GM08714 (cell line): ENCODE measurements around the gene DNAH10.

Experiments
- H3K4me3 ChIP-seq: fragments of 200-500 bp; sonication (Bioruptor generic); 2 replicates; pipeline ENCODE4 v1.5.1; 2014; ENCODE audit warnings: mild to moderate bottlenecking, low read length, inconsistent platforms
- ZNF274 ChIP-seq: IDR thresholded peaks from 2 replicates; pipeline ENCODE4 v1.6.1; 2012; ENCODE audit warnings: mild to moderate bottlenecking, low read depth, low read length

The DNAH10 gene

DNA sequence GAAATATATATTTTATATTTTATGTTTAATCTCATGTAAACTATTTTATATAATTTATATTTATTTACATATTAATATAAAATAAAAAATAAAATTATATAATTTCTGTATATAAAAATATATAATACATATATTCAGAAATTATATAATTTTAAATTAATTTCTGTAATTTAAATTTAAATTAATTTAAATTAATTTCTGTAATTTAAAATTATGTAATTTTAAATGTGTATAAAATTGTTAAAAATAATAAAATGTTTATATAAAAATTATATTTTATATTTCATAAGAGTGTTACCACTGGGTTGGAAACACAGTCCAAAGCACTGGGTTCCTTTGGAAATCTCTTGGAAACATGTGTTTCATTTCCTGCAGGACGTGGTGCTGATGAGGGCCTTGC is 94.6 kb downstream of the DNAH10 start:
- H3K4me3 ChIP-seq: no peak overlapping the region
- no peak for TF ChIP-seq ZNF274

GRCh38 chr12:123858176-123858575 is 96.1 kb downstream of the DNAH10 start:
- TF ChIP-seq ZNF274: no peak
- H3K4me3 ChIP-seq: no peak overlapping the region

DNA sequence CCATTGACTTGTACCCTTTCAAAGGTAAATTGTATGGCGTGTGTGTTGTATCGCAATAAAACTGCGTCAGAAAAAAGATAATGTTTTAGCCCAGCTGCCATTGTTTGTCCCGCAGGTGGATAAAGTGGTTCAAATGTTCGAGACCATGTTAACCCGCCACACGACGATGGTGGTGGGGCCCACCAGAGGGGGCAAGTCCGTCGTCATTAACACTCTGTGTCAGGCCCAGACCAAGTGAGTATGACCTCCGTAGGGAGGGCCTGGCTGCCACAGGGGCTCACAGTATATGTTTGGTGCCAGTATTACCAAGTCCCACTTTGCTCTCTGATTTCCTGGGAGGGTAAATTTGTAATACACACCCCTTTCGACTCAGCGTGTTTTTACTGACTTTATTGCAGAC is 96.9 kb downstream of the DNAH10 start:
- no peak for TF ChIP-seq ZNF274
- H3K4me3 ChIP-seq: no peak overlapping the region

DNA sequence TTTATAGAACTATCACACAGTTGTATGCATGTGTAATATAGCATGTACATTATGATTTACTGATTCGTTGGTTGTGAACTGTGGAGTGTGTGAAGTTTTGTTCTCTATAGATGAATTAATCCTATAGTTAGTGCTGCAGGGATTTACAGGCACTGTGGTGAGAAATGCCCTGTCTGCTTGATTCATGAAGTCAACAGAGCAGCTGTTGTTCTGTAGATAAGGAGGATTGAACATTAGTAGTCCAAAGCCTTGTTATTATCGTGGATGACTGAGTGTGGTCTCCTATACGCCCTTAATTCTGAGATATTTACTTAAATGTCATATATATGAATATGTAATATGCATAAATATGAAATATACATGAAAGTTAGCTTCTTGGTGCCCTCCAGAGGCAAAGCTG is 98.3 kb downstream of the DNAH10 start:
- H3K4me3 ChIP-seq: no peak overlapping the region
- TF ChIP-seq ZNF274: no peak

DNA sequence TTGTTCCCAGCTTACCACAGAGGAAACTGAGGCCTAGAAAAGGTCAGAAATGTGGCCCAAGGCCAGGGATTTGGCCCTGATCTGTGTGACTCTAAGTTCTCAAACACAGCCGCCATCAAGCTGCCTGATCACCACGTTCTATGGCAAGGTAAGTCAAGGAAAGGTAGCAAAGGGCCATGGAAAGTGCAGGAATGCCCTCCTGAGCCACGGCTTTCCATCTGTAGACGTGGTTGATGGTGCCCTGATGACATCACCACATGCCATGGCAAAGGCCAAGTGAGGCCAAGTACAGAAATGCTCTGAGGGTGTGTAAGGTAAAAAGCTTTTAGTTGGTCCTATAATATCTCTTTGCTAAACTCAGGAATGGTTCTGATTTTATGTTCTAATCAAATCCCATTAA is 99.3 kb downstream of the DNAH10 start:
- TF ChIP-seq ZNF274: no peak

DNA sequence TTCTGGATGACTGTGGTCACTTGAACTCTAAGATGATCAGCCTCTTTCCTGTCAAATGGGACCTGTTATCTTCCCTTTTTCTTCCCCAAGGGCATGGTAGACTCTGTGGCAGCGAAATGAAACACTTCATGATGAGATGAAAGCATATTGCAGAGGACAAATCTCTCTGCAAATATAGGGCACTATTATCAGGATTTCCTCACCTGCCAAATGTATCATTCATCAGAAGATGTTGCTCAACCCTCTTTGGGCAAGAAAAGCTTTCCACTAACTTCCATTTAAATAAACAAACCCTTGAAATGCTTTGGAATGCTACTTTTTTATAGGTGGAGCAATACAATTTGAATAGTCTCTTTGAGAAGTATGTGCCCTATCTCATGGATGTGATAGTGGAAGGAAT is 105.0 kb downstream of the DNAH10 start:
- no peak for TF ChIP-seq ZNF274

More for the DNA sequence above, 99.3 kb downstream of the DNAH10 start:
- no peak overlapping the region for H3K4me3 ChIP-seq

GRCh38 chr12:123868791-123869190 is 106.7 kb downstream of the DNAH10 start:
- TF ChIP-seq ZNF274: no peak
- no peak overlapping the region for H3K4me3 ChIP-seq

More for the DNA sequence above, 105.0 kb downstream of the DNAH10 start:
- no peak overlapping the region for H3K4me3 ChIP-seq

DNA sequence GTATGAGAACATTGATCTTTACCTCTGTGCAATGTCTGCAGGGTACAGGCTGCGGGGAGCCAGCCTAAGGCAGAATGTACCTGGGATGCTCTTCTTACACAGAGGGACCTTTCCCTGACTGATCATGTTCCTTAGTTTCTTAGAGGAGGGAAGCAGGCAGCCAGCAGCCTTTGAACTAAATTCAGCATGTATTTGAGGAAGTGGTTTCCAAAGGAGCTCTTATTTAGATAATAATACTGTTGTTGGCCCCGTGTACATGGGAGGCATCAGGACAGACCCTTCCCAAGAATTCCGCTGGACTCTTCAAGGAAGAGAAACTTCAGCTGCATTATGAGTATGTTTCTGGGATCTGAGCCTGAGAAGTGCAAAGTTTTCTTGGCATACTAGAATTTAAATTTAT is 111.7 kb downstream of the DNAH10 start:
- H3K4me3 ChIP-seq: no peak overlapping the region
- TF ChIP-seq ZNF274: no peak

DNA sequence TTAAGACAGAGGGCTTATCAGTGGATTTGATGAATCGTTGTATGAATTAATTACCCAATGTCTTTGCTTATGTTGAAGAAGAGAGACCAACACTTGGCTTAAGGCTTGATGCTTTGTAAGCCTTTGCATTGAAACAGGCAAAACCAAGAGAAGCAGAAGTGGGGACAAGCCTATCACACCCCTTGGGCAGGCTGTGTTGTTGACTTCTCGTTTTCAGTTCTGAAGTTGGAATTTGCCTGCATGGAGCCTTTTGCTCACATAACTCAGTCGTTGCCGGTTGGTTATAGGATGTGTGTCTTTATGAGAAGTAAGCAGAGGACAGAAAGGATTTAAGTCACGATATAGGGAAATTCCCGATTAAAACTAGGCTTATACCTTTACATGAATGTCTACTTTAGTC is 115.9 kb downstream of the DNAH10 start:
- no peak for TF ChIP-seq ZNF274
- no peak overlapping the region for H3K4me3 ChIP-seq

GRCh38 chr12:123879101-123879500 is 117.0 kb downstream of the DNAH10 start:
- TF ChIP-seq ZNF274: no peak

DNA sequence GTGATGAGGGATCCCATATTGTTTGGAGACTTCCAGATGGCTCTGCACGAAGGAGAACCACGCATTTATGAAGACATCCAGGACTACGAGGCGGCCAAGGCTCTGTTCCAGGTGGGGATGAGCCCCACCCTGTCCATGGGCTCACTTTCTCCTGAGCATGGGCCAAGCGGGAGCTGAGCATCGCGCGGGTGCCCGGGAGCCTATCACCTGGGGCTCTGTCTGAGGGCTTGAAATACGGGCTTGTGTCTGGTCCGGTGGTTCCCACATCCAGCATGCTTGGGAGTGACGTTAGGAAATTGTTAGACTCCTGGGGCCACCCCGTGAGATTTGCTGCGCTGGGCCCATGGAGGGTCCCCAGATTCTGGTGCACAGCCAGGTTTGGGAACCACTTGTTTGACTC is 117.6 kb downstream of the DNAH10 start:
- TF ChIP-seq ZNF274: no peak
- H3K4me3 ChIP-seq: no peak overlapping the region

More at GRCh38 chr12:123879101-123879500, 117.0 kb downstream of the DNAH10 start:
- no peak overlapping the region for H3K4me3 ChIP-seq

GRCh38 chr12:123882161-123882705 is 120.1 kb downstream of the DNAH10 start:
- no peak for TF ChIP-seq ZNF274

DNA sequence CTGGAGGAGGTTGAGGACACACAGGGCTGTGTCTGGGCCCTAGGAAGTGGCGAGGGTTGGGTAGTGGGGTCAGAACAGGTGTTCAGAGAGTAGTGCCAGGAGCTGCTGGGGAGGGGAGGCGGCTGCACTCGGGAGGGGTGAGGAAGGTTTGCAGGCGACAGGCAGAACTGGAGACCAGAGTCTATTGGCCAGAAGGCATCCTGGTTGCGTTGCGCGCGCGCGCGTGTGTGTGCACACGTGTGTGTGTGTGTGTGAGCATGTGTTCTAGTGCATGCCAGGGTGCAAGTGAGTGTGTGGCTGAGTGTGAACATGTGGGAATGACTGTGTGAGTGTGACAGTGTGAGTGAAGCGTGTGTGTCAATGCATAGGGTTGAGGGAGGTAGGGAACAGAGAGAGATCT is 124.2 kb downstream of the DNAH10 start:
- no peak for TF ChIP-seq ZNF274
- no peak overlapping the region for H3K4me3 ChIP-seq

More at GRCh38 chr12:123882161-123882705, 120.1 kb downstream of the DNAH10 start:
- no peak overlapping the region for H3K4me3 ChIP-seq

DNA sequence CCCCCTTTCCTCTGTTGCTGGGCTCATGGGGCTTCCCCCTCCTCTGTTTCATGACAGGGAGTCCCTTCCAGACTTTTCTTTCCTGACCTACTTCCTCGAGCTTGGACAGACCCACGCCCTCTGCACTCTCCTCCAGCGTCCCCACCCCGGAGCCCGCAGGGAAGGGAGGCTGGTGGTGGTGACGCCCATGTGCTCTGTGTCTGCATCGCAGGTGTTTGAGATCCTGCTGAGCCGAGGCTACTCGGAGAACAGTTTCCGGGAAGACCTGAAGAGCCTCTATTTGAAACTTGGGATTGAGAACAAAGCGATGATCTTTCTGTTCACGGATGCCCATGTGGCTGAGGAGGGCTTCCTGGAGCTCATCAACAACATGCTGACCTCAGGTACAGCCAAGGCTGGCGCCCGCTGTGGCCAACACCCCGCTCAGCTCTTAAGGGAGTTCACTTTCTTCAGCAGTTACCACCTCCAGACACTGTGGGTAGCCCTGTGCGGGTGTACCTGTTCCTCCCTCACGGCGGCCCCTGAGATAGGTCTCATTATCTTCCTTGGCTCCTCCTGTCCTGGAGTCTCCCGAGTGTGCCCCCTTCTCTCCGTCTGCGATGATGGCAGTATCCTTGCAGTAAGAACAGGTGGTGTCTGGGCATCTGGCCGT is 125.0 kb downstream of the DNAH10 start:
- TF ChIP-seq ZNF274: no peak
- no peak overlapping the region for H3K4me3 ChIP-seq

DNA sequence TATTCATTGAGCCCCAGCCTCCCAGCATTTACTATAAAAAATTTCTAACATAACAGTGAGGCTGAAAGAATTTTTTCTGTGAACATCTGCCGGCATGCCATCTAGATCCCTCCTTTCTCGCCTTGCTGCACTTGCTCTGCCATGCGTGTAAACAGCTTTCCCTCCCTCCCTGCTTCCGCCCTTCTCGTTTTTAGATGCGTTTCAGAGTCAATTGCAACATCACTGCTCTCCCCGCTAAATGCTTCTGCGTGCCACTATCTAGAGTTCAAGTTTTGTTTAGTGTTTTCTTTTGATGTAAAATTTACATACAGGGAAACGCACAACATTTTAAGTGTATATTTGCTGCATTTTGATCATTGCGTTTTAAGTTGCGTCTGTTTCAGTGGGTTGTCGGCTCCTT is 126.9 kb downstream of the DNAH10 start:
- TF ChIP-seq ZNF274: no peak
- no peak overlapping the region for H3K4me3 ChIP-seq

- no peak for TF ChIP-seq ZNF274
- no peak overlapping the region for H3K4me3 ChIP-seq
These were observed 127.9 kb downstream of the DNAH10 start for GRCh38 chr12:123889848-123890535.
